Heart right ventricle (tissue), 16 donors: Measurements from ENCODE around the gene HS6ST1. TPM values are rescaled to one million over a fixed set of nuclear protein-coding genes. Genes with fewer than 3 reads are reported as not detected.

Experiments used
- ATAC-seq, 8 donors: fragments of 200-7000 bp; cut with Tn5 transposase; one replicate each; pipeline ENCODE4 v1.9.1; 2020; ENCODE audit warnings: mild to moderate bottlenecking in 8 of 8, moderate library complexity in 8 of 8, moderate number of reproducible peaks in 1 of 8
- DNase-seq, 2 donors: peaks; one replicate each; pipeline ENCODE4 v3.0.0-alpha.2; 2020
- H3K27ac ChIP-seq, 10 donors: fragments of 200-600 bp; sonication (generic) in 2 of 10; one replicate each; pipeline versions ENCODE4 v1.5.0 to v1.8.0; 2020 to 2022; ENCODE audit warnings: mild to moderate bottlenecking in 3 of 10
- H3K27me3 ChIP-seq, 7 donors: fragments of 200-600 bp; one replicate each; pipeline ENCODE4 v1.8.0; 2021 to 2022; ENCODE audit warnings: mild to moderate bottlenecking in 2 of 7
- H3K36me3 ChIP-seq, 9 donors: fragments of 200-600 bp; sonication (generic) in 1 of 9; one replicate each; pipeline versions ENCODE4 v1.5.0 to v1.8.0; 2020 to 2022; ENCODE audit warnings: mild to moderate bottlenecking in 2 of 9
- H3K4me1 ChIP-seq, 9 donors: fragments of 200-600 bp; sonication (generic) in 1 of 9; one replicate each; pipeline versions ENCODE4 v1.5.0 to v1.8.0; 2020 to 2022; ENCODE audit warnings: mild to moderate bottlenecking in 4 of 9
- H3K4me3 ChIP-seq, 10 donors: fragments of 200-600 bp; sonication (generic) in 2 of 10; one replicate each; pipeline versions ENCODE4 v1.5.0 to v1.8.0; 2020 to 2022; ENCODE audit warnings: mild to moderate bottlenecking in 7 of 10, moderate library complexity in 2 of 10
- H3K9me3 ChIP-seq, 11 donors: fragments of 200-600 bp in 10 of 11; sonication (generic) in 2 of 11; one replicate each; pipeline versions ENCODE4 v1.5.0 to v1.8.0; 2013 to 2022; ENCODE audit warnings: mild to moderate bottlenecking in 2 of 11, control low read depth in 1 of 11, moderate library complexity in 1 of 11
- CTCF ChIP-seq, 9 donors: fragments of 200-600 bp; sonication (generic) in 2 of 9; IDR thresholded peaks; one replicate each; pipeline versions ENCODE4 v1.5.0 to v1.8.0; 2021 to 2022; ENCODE audit warnings: antibody characterized with exemption in 9 of 9, mild to moderate bottlenecking in 5 of 9, moderate library complexity in 1 of 9
- WGBS, 2 donors: extraction: QIAGEN DNeasy Blood & Tissue Kit; methylation state at CpG; one replicate each; pipeline ENCODE4 v1.1.7; 2013; ENCODE audit warnings: inconsistent platforms in 1 of 2; 5-methylcytosine and 5-hydroxymethylcytosine counted together
- intact Hi-C, 10 donors: fragments of 100-400 bp; cut with DNase I; formaldehyde crosslinking; loops; one replicate each; pipeline versions ENCODE4 v1.11.1 to v1.14.2; 2022
- polyA plus RNA-seq, 2 donors: library from polyadenylated mRNA; stranded (reverse); fragments of 200-250 nt; gene quantifications; one replicate each; pipeline ENCODE4 v1.2.3, GENCODE V29; 2013
- total RNA-seq, 10 donors: library from RNA; stranded (reverse); fragmentation: NEBNext Ultra II Directional in 3 of 10; extraction: Animal tissue kit (Norgen Biotek cat#: 25700) in 3 of 10; gene quantifications; one replicate each; pipeline versions ENCODE4 v1.2.1 to v1.2.4, GENCODE V29; 2021 to 2023
- donor health status: Arrhythmogenic right ventricular cardiomyopathy.
- donor health status: ischemic (EF 13 %, LVEDD 7.1; RV severe dilation, severe dysfunction).
- donor health status: healthy with polysubstance abuse.
- donor health status: DM: no; HTN: yes; CAD: no.
- donor health status: DM: no; HTN: no; CAD: no.
- donor health status: ischemic (EF 25% LVEDD 6.9; RV normal size, moderate dysfunction).
- donor health status: ischemic (EF 25% LVEDD 5.7; RV mildly dilated, moderate dysfunction).
- donor health status: healthy.
- donor health status: DM: yes; HTN: yes; CAD: no.
- donor health status: Ischemic cardiomyopathy.
- donor health status: ischemic (EF 35%, LVEDD 5.7; RV mildly dilated, moderate dysfunction).
- donor health status: nonischemic (EF 11% LVEDD 7.7; RV severe dilation, severe dysfunction).
- donor health status: DM: yes; HTN: yes; CAD: no.
- donor health status: PGD.
- donor health status: ischemic (EF 29% LVEDD 5.4; RV normal size, mild dysfunction).
- donor health status: nonischemic (EF 23%, LVEDD 6.1; RV moderate dilation, normal function).

The HS6ST1 gene
- total and polyA plus RNA-seq, 12 donors = 10.5 to 51.6 (median 18.2) TPM

DNA sequence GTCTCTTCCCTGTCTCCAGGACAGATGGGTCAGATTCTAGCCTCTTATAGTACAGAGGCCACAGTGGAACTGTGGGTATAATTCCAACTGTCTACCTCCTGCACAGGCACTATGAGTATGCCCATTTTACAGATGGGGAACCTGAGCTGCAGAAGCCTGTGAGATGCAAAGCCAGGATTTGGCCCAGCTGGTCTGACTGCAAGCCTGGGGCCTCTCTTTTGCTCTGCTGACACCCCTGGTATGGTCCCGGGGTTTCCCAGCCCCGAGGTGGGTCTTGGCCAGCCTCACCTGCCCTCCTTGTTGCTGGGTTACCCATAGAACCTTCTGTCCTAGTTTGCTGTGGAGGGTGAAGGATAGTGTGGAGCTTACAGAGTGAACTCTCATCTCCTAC, 9.8 kb downstream of the HS6ST1 start:
- ATAC-seq = no peak
- intact Hi-C loops = loop anchor here in 5 of 10 donors (2.0 to 10.0 kb wide), 3 partner anchors 34 to 134 kb away; no protein-coding TSS in a partner anchor
- H3K27ac ChIP-seq = no peak overlapping the region
- no peak for DNase-seq
- H3K4me1 ChIP-seq = peaks cover 32 to 98% (median 58%) of the 10 kb centered on the region in 9 donors
- no peak for TF ChIP-seq CTCF (IDR thresholded peaks at IDR 0.05)
- H3K9me3 ChIP-seq = no peaks in the 10 kb centered on the region
- H3K36me3 ChIP-seq = no peaks in the 10 kb centered on the region
- no peaks in the 10 kb centered on the region for H3K27me3 ChIP-seq
- no peak overlapping the region for H3K4me3 ChIP-seq
- WGBS, 2 donors = 89 to 95% methylated on average over 2 of the region's 2 CpGs

- no peak overlapping the region for H3K4me3 ChIP-seq
- peaks cover 32 to 94% (median 58%) of the 10 kb centered on the region in 9 donors for H3K4me1 ChIP-seq
- no peak overlapping the region for H3K27ac ChIP-seq
- WGBS, 2 donors = 36 to 42% methylated on average over 5 of the region's 5 CpGs
- DNase-seq (peak in 1 of 2 donors; percentile 33), ATAC-seq (no peak)
- H3K36me3 ChIP-seq = no peaks in the 10 kb centered on the region
- no peaks in the 10 kb centered on the region for H3K9me3 ChIP-seq
- intact Hi-C loops = loop anchor here in 5 of 10 donors (2.0 to 10.0 kb wide), 3 partner anchors 34 to 134 kb away; no protein-coding TSS in a partner anchor
- no peaks in the 10 kb centered on the region for H3K27me3 ChIP-seq
- no peak for TF ChIP-seq CTCF (IDR thresholded peaks at IDR 0.05)
Measured at GRCh38 chr2:128308284-128308731, 10.4 kb downstream of the HS6ST1 start.

GRCh38 chr2:128307595-128307994, 11.1 kb downstream of the HS6ST1 start:
- DNase-seq = no peak
- Histone ChIP-seq H3K9me3 (no peaks in the 10 kb centered on the region), H3K27ac (no peak overlapping the region), H3K36me3 (no peaks in the 10 kb centered on the region), H3K4me1 (peaks cover 32 to 88% (median 58%) of the 10 kb centered on the region in 9 donors), H3K27me3 (no peaks in the 10 kb centered on the region), H3K4me3 (no peak overlapping the region)
- intact Hi-C loops = loop anchor here in 4 of 10 donors (10.0 kb wide), 2 partner anchors 73 to 133 kb away; no protein-coding TSS in a partner anchor
- no peak for ATAC-seq
- WGBS, 2 donors = 87 to 92% methylated on average over 12 of the region's 12 CpGs
- no peak for TF ChIP-seq CTCF (IDR thresholded peaks at IDR 0.05)

DNA sequence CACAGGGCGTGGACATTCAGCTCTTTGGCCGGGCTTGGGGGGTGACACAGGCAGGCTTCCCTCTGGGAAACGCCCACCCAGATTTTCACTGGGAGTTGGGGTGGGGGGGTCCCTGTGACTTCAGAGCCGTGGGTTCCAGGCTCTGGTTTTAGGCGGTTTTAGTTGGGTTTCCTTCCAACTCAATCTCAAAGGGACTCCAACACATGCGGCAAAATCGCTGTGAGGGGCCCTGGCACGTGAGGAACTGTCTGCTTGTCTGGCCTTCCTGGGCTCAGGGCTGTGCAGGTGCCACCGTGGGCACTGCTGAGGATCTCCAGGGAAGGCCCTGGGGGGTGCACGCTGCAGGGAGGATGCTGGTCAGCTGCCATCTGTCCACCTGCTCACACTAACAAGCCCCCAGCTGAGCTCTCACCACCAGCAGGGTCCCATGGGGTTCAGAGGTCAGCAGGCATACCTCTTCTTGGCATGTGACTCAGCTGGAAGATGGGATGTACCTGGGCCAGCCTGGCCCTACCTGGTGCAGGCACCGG, 11.7 kb downstream of the HS6ST1 start:
- no peaks in the 10 kb centered on the region for H3K27me3 ChIP-seq

More for the DNA sequence above, 11.7 kb downstream of the HS6ST1 start:
- Histone ChIP-seq H3K4me3 (no peak overlapping the region), H3K27ac (no peak overlapping the region), H3K36me3 (no peaks in the 10 kb centered on the region), H3K4me1 (peaks cover 32 to 82% (median 58%) of the 10 kb centered on the region in 9 donors), H3K9me3 (no peaks in the 10 kb centered on the region)
- no peak for TF ChIP-seq CTCF (IDR thresholded peaks at IDR 0.05)
- DNase-seq (no peak), ATAC-seq (no peak)
- WGBS, 2 donors = 91% methylated on average over 11 of the region's 11 CpGs
- intact Hi-C loops = loop anchor here in 4 of 10 donors (10.0 kb wide), 2 partner anchors 72 to 132 kb away; no protein-coding TSS in a partner anchor
